Stimulated activated memory B cell treated with anti-CD40 and anti-IgM and Interleukin-4, amounts not matched to agents 10 μg/mL and 1 μg/mL and 100 μg/mL, for 72 hours (primary cell): ENCODE measurements around the gene RCAN1.

Source experiments
- ATAC-seq: fragments of 150-1000 bp; cut with Tn5 transposase; 2 replicates; pipeline ENCODE4 v1.10.0; 2021
- H3K27ac Mint-ChIP-seq: one replicate; pipeline ENCODE4 v1.8.0; 2022; ENCODE audit warnings: mild to moderate bottlenecking, mixed read lengths
- H3K27me3 Mint-ChIP-seq: one replicate; pipeline ENCODE4 v1.8.0; 2022; ENCODE audit warnings: mixed read lengths
- H3K36me3 Mint-ChIP-seq: one replicate; pipeline ENCODE4 v1.8.0; 2022; ENCODE audit warnings: mixed read lengths
- H3K4me1 Mint-ChIP-seq: one replicate; pipeline ENCODE4 v1.8.0; 2022; ENCODE audit warnings: mixed read lengths
- H3K4me3 Mint-ChIP-seq: one replicate; pipeline ENCODE4 v1.8.0; 2022; ENCODE audit warnings: mild to moderate bottlenecking, moderate library complexity, mixed read lengths
- H3K9me3 Mint-ChIP-seq: one replicate; pipeline ENCODE4 v1.8.0; 2022; ENCODE audit warnings: mixed read lengths

The RCAN1 gene

DNA sequence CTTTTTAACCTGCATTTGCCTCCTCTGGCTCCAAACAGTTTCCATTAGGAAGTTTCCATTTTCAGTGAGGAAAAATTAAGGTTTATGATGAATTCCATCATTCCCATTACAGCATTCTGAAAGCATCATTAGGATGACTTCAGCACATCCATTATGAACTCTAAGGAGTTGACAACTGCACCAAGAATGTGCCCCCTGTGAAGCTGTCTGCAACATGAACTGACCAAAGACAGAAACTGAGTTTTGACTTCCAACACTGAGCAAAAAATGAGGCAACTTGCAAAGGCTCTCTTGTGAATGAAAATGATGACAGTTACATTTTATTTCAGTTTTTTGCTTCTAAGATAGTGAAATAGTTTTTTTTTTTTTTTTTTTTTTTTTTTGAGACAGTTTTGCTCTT is 84.7 kb downstream of the RCAN1 start:
- no peaks in the 10 kb centered on the region for H3K27me3 Mint-ChIP-seq
- peaks cover 40% of the 10 kb centered on the region for H3K4me1 Mint-ChIP-seq
- H3K4me3 Mint-ChIP-seq = no peak overlapping the region
- H3K9me3 Mint-ChIP-seq = peaks cover 2% of the 10 kb centered on the region
- H3K27ac Mint-ChIP-seq = no peak overlapping the region
- peaks cover 17% of the 10 kb centered on the region for H3K36me3 Mint-ChIP-seq
- ATAC-seq = no peak

DNA sequence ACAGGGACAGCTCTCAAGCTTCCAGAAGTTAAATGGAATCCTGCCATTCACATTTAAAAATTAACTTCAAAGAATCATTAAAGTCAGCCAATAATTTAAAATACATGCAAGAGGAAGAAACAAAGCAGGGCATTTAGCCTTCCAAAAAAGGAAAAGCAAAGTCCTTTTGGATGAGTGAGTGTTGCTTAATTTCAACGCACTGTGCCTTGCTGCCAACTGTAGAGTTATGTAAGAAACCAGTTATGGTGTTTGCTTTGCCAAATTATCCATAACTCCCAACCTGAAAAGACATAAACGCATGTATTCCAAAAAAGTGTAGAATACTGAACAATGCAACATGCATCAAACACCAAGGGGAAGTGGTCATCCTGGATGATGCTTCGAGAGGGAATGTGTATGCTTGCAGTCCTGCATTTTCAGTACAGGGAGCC is 86.8 kb downstream of the RCAN1 start:
- peaks cover 20% of the 10 kb centered on the region for H3K36me3 Mint-ChIP-seq
- peaks cover 2% of the 10 kb centered on the region for H3K9me3 Mint-ChIP-seq
- H3K4me3 Mint-ChIP-seq = no peak overlapping the region
- no peak overlapping the region for H3K27ac Mint-ChIP-seq
- H3K4me1 Mint-ChIP-seq = peaks cover 30% of the 10 kb centered on the region
- no peaks in the 10 kb centered on the region for H3K27me3 Mint-ChIP-seq
- ATAC-seq = no peak

DNA sequence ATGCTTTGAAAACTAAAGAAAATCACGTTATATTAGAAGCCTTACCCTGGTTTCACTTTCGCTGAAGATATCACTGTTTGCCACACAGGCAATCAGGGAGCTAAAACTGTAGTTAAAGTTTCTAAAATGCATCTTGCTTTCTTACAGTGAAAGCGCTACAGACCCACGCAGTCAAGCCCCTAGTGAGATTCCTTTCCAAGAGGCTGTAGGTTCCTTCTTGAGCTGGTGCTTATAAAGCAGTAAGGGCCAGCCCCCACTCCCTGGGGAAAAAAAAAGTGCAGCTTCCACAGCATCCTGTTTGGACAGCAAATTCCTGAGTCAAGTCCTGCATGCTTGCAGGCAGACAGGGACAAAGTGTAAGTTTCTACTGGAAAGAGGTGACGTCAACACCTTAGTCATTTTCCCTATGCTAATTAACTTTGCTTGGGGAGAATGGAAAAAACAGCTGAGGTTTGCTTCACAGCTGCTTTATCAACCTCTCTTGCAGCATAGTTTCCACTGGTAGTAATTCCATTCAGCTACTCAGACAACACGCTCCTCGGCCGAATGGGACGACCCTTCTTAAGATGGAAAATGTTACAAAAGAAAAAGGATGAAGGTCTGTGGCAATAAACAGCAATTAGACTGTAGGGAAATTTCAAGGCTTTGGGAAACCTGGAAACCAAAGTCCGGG is 88.2 kb downstream of the RCAN1 start:
- peaks cover 40% of the 10 kb centered on the region for H3K4me1 Mint-ChIP-seq
- peak; percentile 78 for ATAC-seq
- H3K27me3 Mint-ChIP-seq = no peaks in the 10 kb centered on the region
- H3K36me3 Mint-ChIP-seq = peaks cover 33% of the 10 kb centered on the region
- H3K27ac Mint-ChIP-seq = peak overlapping the region; percentile 93
- peak overlapping the region; percentile 64 for H3K4me3 Mint-ChIP-seq
- H3K9me3 Mint-ChIP-seq = peaks cover 2% of the 10 kb centered on the region

DNA sequence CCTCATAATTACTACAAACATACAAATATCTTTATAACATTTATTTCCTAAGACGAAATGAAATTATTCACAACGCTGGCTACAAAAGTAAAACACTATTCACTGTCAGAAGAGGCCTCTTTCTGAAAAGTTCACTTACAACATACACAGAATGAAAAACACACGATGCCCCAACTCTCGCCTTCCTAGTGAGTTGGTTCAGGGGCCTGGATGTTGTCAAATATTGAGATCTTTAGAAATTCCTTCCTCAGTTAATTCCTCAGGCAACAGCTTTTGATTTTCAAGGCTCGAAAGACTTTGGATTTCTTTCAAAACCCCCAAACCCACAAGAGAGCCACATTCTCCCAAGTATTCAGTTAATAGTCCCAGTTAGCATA is 88.7 kb downstream of the RCAN1 start:
- ATAC-seq = no peak
- Mint-ChIP-seq H3K4me1 (peaks cover 34% of the 10 kb centered on the region), H3K4me3 (peak overlapping the region; percentile 64), H3K9me3 (peaks cover 2% of the 10 kb centered on the region), H3K36me3 (peaks cover 33% of the 10 kb centered on the region), H3K27me3 (no peaks in the 10 kb centered on the region), H3K27ac (peak overlapping the region; percentile 93)

DNA sequence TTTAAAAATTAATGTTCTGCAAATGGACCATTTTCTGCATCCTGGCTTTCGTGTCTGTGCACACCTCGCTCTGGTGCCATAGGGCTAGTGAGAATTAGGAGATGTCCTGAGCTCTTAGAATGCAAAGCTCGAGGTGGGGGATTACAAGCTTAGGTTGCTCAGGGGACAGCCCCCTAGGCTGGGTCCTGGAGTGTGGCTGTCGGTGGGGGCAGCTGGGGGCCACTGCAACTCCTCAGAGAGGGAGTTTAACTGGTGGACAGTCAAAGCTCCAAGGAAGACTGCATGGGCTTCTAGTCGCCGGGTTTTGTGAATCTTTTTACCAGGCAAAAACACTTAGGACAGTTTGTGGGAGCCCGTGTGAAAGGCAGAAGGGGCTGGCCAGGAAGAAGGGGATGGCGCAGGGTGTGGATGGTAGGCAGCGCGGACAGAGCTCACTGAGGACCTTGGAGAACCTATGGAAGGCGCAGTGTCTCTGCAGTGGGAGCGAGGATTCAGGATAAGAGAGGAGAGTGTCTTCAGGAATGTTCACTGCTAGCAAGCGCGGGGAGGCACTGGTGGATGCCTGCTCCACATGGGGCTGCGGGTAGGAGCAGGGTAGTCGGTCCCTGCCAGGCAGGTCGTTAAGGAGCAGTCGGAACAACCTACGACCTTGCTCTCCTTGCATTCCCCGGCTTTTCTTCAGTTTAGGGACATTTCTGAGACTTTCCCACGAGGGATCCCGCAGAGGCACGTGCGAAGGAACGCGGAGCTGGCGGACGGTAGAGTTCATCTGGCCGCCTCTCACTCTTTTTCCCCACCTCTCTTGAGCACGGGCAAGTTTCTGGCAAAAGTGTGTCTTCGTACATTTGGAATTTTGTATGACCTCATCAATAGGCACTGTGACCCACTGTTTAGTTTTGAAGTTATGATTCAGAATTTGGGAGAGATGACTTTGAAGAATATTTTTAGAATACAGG is 90.0 kb downstream of the RCAN1 start:
- Mint-ChIP-seq H3K4me1 (peaks cover 41% of the 10 kb centered on the region), H3K27me3 (no peaks in the 10 kb centered on the region), H3K9me3 (peaks cover 2% of the 10 kb centered on the region), H3K4me3 (peak overlapping the region; percentile 60), H3K36me3 (peaks cover 44% of the 10 kb centered on the region), H3K27ac (peak overlapping the region; percentile 56)
- ATAC-seq = no peak

DNA sequence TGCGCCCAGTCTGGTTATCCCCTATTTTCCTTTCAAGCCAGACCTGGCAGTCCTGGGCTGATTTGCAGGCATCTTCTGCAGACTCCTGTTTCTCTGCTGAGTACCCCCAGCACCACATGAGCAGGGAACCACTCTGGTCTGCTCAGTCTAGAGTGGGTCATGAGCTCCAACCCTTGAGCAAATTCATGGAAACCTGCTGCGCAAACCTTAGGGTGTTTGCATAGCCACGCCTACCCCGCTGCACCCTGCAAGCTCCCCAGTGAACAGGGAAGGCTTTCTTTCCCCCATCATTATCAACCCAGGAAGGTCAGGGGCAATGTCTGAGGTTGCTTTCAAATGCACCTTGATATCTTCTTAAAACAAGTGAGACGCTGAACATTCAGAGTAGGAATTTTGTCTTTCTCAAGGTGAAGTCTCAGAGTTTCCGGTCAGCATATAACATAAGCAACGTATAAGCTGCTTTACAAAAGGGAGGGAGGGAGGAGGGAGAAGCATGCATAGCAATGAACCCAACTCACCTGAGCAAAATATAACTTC is 91.8 kb downstream of the RCAN1 start:
- H3K4me1 Mint-ChIP-seq = peaks cover 37% of the 10 kb centered on the region
- H3K9me3 Mint-ChIP-seq = no peaks in the 10 kb centered on the region
- H3K36me3 Mint-ChIP-seq = peaks cover 48% of the 10 kb centered on the region
- peak overlapping the region; percentile 76 for H3K27ac Mint-ChIP-seq
- no peaks in the 10 kb centered on the region for H3K27me3 Mint-ChIP-seq
- ATAC-seq = no peak
- peak overlapping the region; percentile 56 for H3K4me3 Mint-ChIP-seq

DNA sequence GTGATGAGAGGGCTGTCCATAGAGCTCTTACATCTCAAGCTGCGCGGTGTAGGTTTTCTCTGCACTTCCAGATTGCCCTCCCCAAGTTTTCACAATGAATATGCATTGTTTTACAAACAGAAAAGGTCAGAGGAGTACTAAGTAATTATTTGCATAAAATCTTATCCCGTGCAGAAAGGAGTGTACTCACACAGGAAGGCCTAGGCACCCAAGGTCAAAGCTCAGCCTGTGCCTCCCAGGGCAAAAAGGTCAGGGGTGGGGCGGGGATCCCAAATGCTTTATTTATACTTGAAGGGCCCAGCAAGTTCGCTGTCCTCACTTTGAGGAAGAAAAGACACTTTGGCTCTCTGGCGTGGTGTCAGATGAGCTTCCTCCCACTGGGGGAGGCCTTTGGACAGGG is 92.6 kb downstream of the RCAN1 start:
- peaks cover 56% of the 10 kb centered on the region for H3K36me3 Mint-ChIP-seq
- peaks cover 37% of the 10 kb centered on the region for H3K4me1 Mint-ChIP-seq
- H3K27ac Mint-ChIP-seq = peak overlapping the region; percentile 76
- ATAC-seq = peak; percentile 21
- no peaks in the 10 kb centered on the region for H3K9me3 Mint-ChIP-seq
- no peaks in the 10 kb centered on the region for H3K27me3 Mint-ChIP-seq
- H3K4me3 Mint-ChIP-seq = peak overlapping the region; percentile 57

DNA sequence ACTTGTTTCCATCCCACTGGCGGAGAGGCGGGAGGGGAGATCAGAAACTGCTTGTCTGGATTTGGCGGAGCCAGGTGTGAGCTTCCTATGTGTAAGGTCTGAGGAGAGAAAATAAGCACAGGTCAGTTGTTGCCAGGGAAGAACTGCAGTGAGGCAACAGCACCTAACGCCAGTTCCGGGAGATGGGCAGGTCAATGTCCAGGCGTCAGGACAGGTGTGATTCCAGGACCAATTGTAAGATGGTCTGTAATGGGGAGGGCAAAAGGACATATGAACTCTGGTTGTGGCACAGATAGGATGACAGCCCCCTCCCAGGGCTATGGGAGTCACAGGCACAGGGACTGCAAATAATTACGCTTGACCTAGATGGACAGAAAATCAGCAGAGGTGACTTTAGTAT is 93.4 kb downstream of the RCAN1 start:
- Mint-ChIP-seq H3K27me3 (no peaks in the 10 kb centered on the region), H3K4me1 (peaks cover 32% of the 10 kb centered on the region), H3K4me3 (no peak overlapping the region), H3K36me3 (peaks cover 57% of the 10 kb centered on the region), H3K27ac (peak overlapping the region; percentile 76), H3K9me3 (no peaks in the 10 kb centered on the region)
- ATAC-seq = no peak

DNA sequence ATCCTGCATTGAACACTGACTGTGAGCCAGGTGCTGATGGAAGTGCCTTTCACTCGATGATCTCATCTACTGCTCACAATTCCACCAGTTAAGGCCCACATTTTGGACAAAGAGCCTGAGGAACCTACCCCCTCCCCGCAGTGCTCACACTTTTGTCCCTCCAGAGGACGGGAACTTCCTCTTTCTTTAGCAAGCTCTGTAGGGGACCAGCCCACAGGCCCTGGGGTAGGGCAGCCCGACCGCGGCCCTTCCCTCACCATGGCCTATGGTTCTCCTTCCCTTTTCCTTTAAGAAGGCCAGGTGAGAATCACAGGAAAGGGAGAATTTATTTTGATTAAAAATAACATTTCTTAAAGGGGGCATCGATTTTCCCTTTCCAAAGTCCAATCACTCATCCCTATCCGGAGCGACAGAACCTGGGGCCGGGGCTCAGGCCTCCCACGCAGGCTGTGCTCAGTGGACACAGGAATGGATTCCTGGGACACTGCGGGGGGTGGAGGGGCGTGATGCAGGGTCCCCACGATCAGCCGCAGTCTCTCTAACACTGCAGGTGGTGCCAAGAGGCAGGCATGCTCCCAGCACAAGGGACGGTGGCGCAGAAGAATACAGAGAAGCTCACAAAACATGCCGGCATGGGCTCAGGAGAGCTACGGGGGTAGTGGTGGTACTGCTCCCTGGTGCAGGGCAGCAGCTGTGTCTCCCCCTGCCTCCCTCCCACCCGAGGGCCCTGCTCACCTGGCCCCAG is 94.0 kb downstream of the RCAN1 start:
- no peaks in the 10 kb centered on the region for H3K27me3 Mint-ChIP-seq
- H3K4me1 Mint-ChIP-seq = peaks cover 28% of the 10 kb centered on the region
- peaks cover 57% of the 10 kb centered on the region for H3K36me3 Mint-ChIP-seq
- H3K4me3 Mint-ChIP-seq = no peak overlapping the region
- peak; percentile 22 for ATAC-seq
- H3K27ac Mint-ChIP-seq = peak overlapping the region; percentile 70
- H3K9me3 Mint-ChIP-seq = no peaks in the 10 kb centered on the region

DNA sequence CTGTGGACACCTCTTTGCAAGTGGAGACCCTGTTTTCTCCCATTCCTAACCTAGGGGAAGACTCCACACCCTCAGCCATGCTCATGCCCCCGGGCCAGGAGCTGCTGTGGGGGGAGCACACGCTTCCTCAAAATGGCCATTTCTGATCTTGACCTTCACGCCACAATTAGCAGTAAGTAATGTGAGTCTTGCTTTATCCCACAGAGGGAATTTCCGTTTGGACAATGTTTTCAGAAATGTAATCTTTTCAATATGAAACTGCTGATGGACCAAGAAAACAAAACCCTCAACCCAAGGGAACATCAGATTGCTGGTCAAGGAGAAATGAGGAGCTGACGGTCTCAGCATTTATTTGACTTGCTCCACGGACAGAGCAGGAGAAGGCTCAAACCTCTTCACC is 94.6 kb downstream of the RCAN1 start:
- no peak for ATAC-seq
- no peaks in the 10 kb centered on the region for H3K9me3 Mint-ChIP-seq

DNA sequence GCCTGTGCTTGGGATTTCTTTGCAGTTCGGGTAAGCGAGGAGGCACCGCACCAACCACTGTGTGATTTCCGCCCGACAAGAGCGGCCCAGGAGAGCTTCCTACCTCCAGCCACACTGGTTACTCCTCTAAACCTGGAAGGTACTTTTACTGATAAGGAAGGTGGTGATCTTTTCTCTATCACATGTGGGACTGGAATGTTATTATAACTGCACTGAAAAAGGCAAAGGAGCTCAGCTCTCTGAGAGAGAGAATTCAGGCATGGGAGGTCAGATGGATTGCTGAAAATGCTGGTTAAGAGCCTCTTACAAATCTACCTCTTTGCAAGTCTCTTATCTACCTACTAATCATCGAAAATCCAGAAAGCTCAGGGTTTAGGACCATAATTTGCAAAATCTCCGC is 95.2 kb downstream of the RCAN1 start:
- H3K4me1 Mint-ChIP-seq = peaks cover 24% of the 10 kb centered on the region
- H3K36me3 Mint-ChIP-seq = peaks cover 51% of the 10 kb centered on the region
- no peaks in the 10 kb centered on the region for H3K9me3 Mint-ChIP-seq
- no peaks in the 10 kb centered on the region for H3K27me3 Mint-ChIP-seq
- no peak for ATAC-seq
- H3K27ac Mint-ChIP-seq = no peak overlapping the region
- H3K4me3 Mint-ChIP-seq = no peak overlapping the region

More for the DNA sequence above, 94.6 kb downstream of the RCAN1 start:
- no peak overlapping the region for H3K4me3 Mint-ChIP-seq
- H3K4me1 Mint-ChIP-seq = peaks cover 28% of the 10 kb centered on the region
- peak overlapping the region; percentile 70 for H3K27ac Mint-ChIP-seq
- peaks cover 56% of the 10 kb centered on the region for H3K36me3 Mint-ChIP-seq
- no peaks in the 10 kb centered on the region for H3K27me3 Mint-ChIP-seq

DNA sequence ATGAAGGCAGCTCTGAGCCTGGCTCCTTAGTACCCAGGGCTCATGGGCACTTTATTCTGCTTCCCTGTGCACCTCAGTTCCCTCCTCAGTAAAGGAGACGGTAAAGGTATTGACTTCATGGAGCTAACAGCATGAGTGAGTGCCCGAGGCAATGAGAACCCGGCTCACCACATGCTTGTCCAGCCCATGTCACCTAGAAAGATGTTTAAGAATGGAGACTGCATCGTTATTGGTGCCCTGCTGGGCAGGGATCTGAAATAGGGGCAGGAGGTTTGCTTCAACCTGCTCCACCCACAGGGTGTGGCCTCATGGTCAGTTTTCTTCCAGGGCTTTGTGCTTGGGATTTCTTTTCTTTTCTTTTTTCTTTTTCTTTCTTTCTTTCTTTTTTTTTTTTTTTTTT is 95.9 kb downstream of the RCAN1 start:
- Mint-ChIP-seq H3K27me3 (no peaks in the 10 kb centered on the region), H3K9me3 (no peaks in the 10 kb centered on the region), H3K4me3 (no peak overlapping the region), H3K36me3 (peaks cover 48% of the 10 kb centered on the region), H3K4me1 (peaks cover 21% of the 10 kb centered on the region), H3K27ac (no peak overlapping the region)
- no peak for ATAC-seq

DNA sequence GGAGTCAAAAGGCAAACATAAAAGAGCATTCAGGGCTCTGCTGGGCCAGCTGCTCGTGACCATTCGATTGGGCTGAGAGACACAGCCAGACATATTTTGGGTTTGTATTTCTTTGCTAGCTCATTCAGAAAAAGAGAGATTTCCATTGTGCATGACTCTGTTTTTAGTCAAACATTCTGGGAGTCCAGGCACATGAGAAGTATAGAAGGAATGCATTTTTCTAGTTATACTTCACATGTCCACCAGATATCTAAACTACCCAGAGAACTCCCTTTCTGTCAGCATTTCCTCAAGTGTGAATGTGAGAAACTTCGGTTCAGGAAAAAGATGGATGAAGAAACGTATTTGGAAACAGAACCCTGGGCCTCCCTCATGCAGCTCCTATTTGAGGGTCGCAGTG is 96.6 kb downstream of the RCAN1 start:
- Mint-ChIP-seq H3K4me3 (no peak overlapping the region), H3K27ac (no peak overlapping the region), H3K36me3 (peaks cover 48% of the 10 kb centered on the region), H3K4me1 (peaks cover 21% of the 10 kb centered on the region), H3K9me3 (no peaks in the 10 kb centered on the region), H3K27me3 (no peaks in the 10 kb centered on the region)
- no peak for ATAC-seq

DNA sequence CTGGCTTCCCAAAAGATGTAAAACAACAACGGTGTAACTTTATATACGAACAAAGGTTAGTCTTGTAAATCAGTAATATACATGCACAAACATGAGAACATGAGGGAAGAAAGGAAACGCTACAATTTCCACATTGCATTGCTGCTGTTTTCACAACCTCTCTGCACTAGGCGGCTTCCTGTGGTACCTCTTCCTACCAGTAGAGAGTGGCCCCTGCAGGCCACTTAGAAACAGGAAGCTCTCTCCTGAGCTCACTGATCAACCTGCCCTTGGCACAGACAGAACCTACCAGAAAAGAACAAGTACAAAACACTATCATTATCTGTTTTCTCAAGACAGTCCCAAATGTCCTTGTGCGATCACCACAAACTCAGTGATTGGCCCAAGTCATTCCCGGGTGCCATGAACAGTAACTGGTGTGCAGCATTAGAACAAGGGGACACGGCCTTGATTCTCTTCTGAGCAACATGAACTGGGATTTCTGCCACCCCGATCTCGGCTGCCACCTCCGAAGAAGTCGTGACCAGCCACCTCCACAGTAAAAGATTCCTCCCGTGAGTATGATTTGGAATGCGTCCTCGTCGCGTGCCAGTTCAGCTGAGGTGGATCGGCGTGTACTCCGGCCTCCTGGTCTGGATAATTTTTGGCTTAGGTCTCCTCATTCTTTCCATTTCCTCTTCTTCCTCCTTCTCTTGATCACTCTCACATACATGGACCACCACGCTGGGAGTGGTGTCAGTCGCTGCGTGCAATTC is 97.2 kb downstream of the RCAN1 start:
- Mint-ChIP-seq H3K4me1 (peaks cover 16% of the 10 kb centered on the region), H3K36me3 (peaks cover 42% of the 10 kb centered on the region), H3K9me3 (no peaks in the 10 kb centered on the region), H3K4me3 (no peak overlapping the region), H3K27me3 (no peaks in the 10 kb centered on the region), H3K27ac (no peak overlapping the region)
- ATAC-seq = peak; percentile 48
